ENCODE results near the gene SOX13.

DNA sequence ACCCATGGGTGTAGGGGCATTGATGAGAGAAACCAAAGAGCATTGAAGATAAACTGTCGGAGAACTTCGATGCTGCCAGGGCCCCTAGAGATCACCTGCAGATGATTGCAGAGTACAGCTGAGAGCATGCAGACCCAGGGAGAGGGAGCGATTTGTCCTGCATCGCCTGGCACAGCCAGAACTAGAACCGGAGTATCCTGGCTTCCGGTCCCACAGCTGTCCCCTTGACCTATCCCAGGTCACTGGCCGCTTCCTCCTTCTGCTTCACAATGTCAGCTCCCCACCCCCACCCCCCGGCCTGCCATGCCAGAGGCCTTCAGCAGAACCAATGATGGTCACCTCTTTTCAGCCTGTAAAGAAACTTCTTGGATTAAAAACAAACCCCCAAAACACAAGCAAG is 29.2 kb upstream of the SOX13 start:
- TF ChIP-seq POLR2A (IDR thresholded peaks at IDR 0.05; ENCODE audit: low read length), result no peak
- TF ChIP-seq GATA1 (IDR thresholded peaks at IDR 0.05; ENCODE audit: low read depth, low read length), result no peak

Measured in erythroblast (primary cell).